Kidney epithelial cell (primary cell): ENCODE measurements around the gene VWA1. TPM values are rescaled to one million over a fixed set of nuclear protein-coding genes. Genes with fewer than 3 reads are reported as not detected.

ENCODE experiments used
- DNase-seq: peaks from one replicate; pipeline ENCODE4 v3.0.0-alpha.2; 2010; ENCODE audit warnings: low read depth
- H3K27me3 ChIP-seq: 2 replicates; pipeline ENCODE4 v1.6.0; 2011; ENCODE audit warnings: low read length; ENCODE audit not compliant: control insufficient read depth, insufficient read depth
- H3K36me3 ChIP-seq: 2 replicates; pipeline ENCODE4 v1.5.1; 2011; ENCODE audit warnings: low read length; ENCODE audit not compliant: control insufficient read depth, insufficient read depth
- H3K4me3 ChIP-seq: 2 replicates; pipeline ENCODE4 v1.5.1; 2011; ENCODE audit warnings: low read depth, mild to moderate bottlenecking, control low read depth, low read length
- total RNA-seq: library from RNA; depleted of rRNA; stranded (reverse); fragments of >200 nt; gene quantifications from 2 replicates; pipeline ENCODE4 v1.2.3, GENCODE V29; 2015
- TF ChIP-seq, protein P1 (sequence below): IDR thresholded peaks from 2 replicates; pipeline ENCODE4 v1.5.1; 2011; ENCODE audit warnings: mild to moderate bottlenecking, moderate library complexity, low read length, control low read depth, inconsistent platforms; ENCODE audit not compliant: insufficient read depth, poor library complexity, severe bottlenecking

VWA1 gene
- total RNA-seq, 1 donor from 2014 or later: 27.6 TPM

DNA sequence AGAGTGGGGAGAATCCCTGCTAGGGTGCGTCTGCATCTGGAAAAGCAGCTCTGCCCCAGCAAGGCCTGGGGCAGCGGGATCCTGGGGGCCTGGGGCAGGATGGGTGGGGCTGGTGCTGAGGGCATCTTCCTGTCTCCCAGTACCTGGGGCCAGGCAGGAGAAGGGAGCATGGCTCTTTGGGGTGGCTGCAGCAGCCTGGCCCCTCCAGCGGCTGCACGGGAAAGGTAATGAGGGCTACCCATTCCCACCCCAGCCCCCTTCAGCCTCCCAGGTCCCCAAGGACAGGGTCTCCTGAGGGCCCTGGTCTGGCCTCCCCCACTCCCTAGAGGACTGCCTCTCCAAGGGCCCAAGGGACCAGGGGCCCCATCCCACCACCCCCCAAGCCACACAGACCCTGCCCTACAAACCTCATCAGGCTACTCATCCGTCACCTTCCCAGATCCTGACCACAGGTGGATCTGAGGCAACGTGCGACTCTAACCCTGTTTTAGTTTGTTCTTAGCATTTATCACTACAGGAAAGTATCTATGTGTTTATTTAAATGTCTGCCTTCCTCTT is 13.5 kb upstream of the VWA1 start:
- no peak for DNase-seq
- Histone ChIP-seq H3K36me3 (no peaks in the 10 kb centered on the region), H3K4me3 (no peak overlapping the region), H3K27me3 (peaks cover 6% of the 10 kb centered on the region)
- TF ChIP-seq, protein P1, sequence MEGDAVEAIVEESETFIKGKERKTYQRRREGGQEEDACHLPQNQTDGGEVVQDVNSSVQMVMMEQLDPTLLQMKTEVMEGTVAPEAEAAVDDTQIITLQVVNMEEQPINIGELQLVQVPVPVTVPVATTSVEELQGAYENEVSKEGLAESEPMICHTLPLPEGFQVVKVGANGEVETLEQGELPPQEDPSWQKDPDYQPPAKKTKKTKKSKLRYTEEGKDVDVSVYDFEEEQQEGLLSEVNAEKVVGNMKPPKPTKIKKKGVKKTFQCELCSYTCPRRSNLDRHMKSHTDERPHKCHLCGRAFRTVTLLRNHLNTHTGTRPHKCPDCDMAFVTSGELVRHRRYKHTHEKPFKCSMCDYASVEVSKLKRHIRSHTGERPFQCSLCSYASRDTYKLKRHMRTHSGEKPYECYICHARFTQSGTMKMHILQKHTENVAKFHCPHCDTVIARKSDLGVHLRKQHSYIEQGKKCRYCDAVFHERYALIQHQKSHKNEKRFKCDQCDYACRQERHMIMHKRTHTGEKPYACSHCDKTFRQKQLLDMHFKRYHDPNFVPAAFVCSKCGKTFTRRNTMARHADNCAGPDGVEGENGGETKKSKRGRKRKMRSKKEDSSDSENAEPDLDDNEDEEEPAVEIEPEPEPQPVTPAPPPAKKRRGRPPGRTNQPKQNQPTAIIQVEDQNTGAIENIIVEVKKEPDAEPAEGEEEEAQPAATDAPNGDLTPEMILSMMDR: no peak

- Histone ChIP-seq H3K36me3 (no peaks in the 10 kb centered on the region), H3K27me3 (peaks cover 6% of the 10 kb centered on the region), H3K4me3 (no peak overlapping the region)
- no peak for DNase-seq
- TF ChIP-seq, protein P1: no peak
Measured at GRCh38 chr1:1422465-1423244, 12.8 kb upstream of the VWA1 start.

DNA sequence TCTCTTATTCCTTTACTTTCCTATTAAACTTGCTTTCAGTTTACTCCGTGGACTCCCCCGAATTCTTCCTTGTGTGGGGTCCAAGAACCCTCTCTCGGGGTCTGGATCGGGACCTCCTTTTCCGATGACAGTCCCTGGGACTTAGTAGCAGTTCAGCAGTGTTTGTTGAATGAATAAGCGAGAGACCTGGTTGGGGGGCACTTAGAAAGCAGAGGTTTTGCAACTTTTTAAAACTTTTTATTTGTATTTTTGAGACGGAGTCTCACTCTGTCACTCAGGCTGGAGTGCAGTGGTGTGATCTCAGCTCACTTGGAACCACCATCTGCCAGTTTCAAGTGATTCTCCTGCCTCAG is 12.3 kb upstream of the VWA1 start:
- TF ChIP-seq, protein P1: no peak
- Histone ChIP-seq H3K36me3 (no peaks in the 10 kb centered on the region), H3K27me3 (peaks cover 6% of the 10 kb centered on the region), H3K4me3 (no peak overlapping the region)
- DNase-seq: no peak

DNA sequence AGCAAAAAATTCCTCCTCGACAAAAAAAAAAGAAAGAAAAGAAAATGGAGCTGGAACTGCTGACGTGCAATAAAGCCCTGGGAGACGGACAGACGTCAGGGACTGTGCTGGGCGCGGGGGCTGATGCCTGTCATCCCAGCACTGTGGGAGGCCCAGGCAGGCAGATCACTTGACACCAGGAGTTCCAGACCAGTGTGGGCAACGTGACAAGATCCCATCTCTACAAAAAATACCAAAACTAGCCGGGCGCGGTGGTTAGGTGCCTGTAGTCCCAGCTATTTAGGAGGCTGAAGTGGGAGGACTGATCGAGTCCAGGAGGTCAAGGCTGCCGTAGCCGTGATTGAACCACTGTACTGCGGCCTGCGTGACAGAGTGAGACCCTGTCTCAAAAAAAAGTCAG is 10.8 kb upstream of the VWA1 start:
- H3K4me3 ChIP-seq: no peak overlapping the region
- no peaks in the 10 kb centered on the region for H3K36me3 ChIP-seq
- TF ChIP-seq, protein P1: no peak
- peaks cover 5% of the 10 kb centered on the region for H3K27me3 ChIP-seq
- DNase-seq: no peak

DNA sequence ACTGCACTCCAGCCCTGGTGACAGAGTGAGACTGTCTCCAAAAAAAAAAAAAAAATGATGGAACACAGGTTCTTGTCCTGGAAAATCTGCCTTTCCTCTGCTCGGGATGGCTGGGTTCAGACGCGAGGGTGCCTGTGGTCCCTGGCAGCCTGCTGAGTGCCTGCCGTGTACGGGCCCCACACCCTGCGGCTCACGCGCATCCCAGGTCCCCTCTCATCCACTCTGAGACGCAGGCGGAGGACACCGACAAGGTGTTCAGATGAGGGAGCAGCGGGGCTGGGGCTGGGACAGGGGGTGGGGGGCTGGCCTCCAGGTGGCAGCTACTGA is 10.1 kb upstream of the VWA1 start:
- TF ChIP-seq, protein P1: no peak
- H3K27me3 ChIP-seq: peaks cover 4% of the 10 kb centered on the region
- H3K36me3 ChIP-seq: no peaks in the 10 kb centered on the region
- DNase-seq: no peak
- no peak overlapping the region for H3K4me3 ChIP-seq
